HCT116 (cell line): Measurements from ENCODE around the gene LRCH1. TPM values are rescaled to one million over a fixed set of nuclear protein-coding genes. Genes with fewer than 3 reads are reported as not detected.

Source experiments
- ATAC-seq: fragments of 200-7000 bp; cut with Tn5 transposase; 2 replicates; pipeline ENCODE4 v1.9.1; 2020; ENCODE audit warnings: mild to moderate bottlenecking, moderate library complexity
- BruUV-seq: library from RNA; stranded (reverse); fragments of 400-500 nt; replicated peaks from 2 replicates; lab custom pipeline; 2021; lab: Mats Ljungman, UMichigan
- CTCF ChIA-PET: fragments of 300-600 bp; sonication (Branson Sonifier 250); formaldehyde crosslinking; loops from one replicate; lab custom pipeline; 2021; ENCODE audit warnings: antibody characterized with exemption; lab: Charles Lee
- POLR2A ChIA-PET: fragments of 300-600, 350-600 bp; sonication (Branson Sonifier 250); formaldehyde crosslinking; loops from one replicate; lab custom pipeline; 2021; ENCODE audit warnings: antibody characterized with exemption; lab: Charles Lee
- RAD21 ChIA-PET, 2 experiments: fragments of 300-600 bp; sonication (Branson Sonifier 250); formaldehyde crosslinking; loops; one replicate each; lab custom pipeline; 2023; ENCODE audit warnings: low total read pairs in 2 of 2; ENCODE audit not compliant: uncharacterized antibody in 2 of 2, unreplicated experiment in 2 of 2, low non-redundant PET in 1 of 2; lab: Charles Lee
- DNase-seq: peaks from one replicate; pipeline ENCODE4 v3.0.0-alpha.2; 2010; ENCODE audit warnings: low read depth, low spot score
- H2AFZ ChIP-seq: fragments of 200-600 bp; shearing (Covaris generic), sonication (generic); 2 replicates; pipeline ENCODE4 v1.6.1; 2017; ENCODE audit warnings: low read depth, mixed run types, mixed read lengths, antibody characterized with exemption, low read length; ENCODE audit not compliant: poor library complexity, severe bottlenecking
- H3K27ac ChIP-seq: 2 replicates; pipeline ENCODE4 v1.5.1; 2012; ENCODE audit warnings: low read depth, low read length
- H3K27me3 ChIP-seq: fragments of 200-600 bp; sonication (generic); 2 replicates; pipeline ENCODE4 v1.6.1; 2016; ENCODE audit warnings: mixed run types, low read length, mixed read lengths; ENCODE audit not compliant: insufficient read depth
- H3K36me3 ChIP-seq, 2 experiments: fragments of 200-500 bp in 1 of 2; fragments of 200-600 bp in 1 of 2; sonication (Bioruptor generic) in 1 of 2; sonication (generic) in 1 of 2; 2 replicates each; pipeline versions ENCODE4 v1.5.1 to v1.6.1; 2014 to 2016; ENCODE audit warnings: low read length in 2 of 2, inconsistent platforms in 1 of 2, mixed read lengths in 1 of 2, mixed run types in 1 of 2; ENCODE audit not compliant: insufficient read depth in 2 of 2, control insufficient read depth in 1 of 2
- H3K4me1 ChIP-seq, 2 experiments: fragments of 200-600 bp in 1 of 2; sonication (generic) in 1 of 2; 2 replicates each; pipeline versions ENCODE4 v1.5.1 to v1.6.1; 2012 to 2017; ENCODE audit warnings: low read length in 2 of 2, inconsistent platforms in 1 of 2, mild to moderate bottlenecking in 1 of 2, mixed read lengths in 1 of 2, mixed run types in 1 of 2, moderate library complexity in 1 of 2; ENCODE audit not compliant: insufficient read depth in 2 of 2, control insufficient read depth in 1 of 2
- H3K4me2 ChIP-seq: fragments of 200-600 bp; sonication (generic); 2 replicates; pipeline ENCODE4 v1.6.1; 2017; ENCODE audit warnings: mixed run types, low read length, mixed read lengths
- H3K4me3 ChIP-seq, 2 experiments: fragments of 200-600 bp in 1 of 2; sonication (generic) in 1 of 2; replicated peaks in 1 of 2; 2 replicates each; pipeline ENCODE4 v1.5.1; 2011 to 2016; ENCODE audit warnings: low read length in 2 of 2, control low read depth in 1 of 2, low read depth in 1 of 2, mild to moderate bottlenecking in 1 of 2, mixed read lengths in 1 of 2, mixed run types in 1 of 2
- H3K79me2 ChIP-seq: fragments of 200-600 bp; sonication (generic); 2 replicates; pipeline ENCODE4 v1.6.1; 2017; ENCODE audit warnings: mild to moderate bottlenecking, mixed run types, low read length, moderate library complexity, mixed read lengths; ENCODE audit not compliant: insufficient read depth
- H3K9ac ChIP-seq: fragments of 200-600 bp; sonication (generic); 2 replicates; pipeline ENCODE4 v1.6.1; 2016; ENCODE audit warnings: low read length, mixed read lengths
- H3K9me2 ChIP-seq: fragments of 200-600 bp; sonication (generic), shearing (Covaris generic); 2 replicates; pipeline ENCODE4 v1.6.1; 2017; ENCODE audit warnings: mixed run types, mild to moderate bottlenecking, moderate library complexity; ENCODE audit not compliant: insufficient read depth
- H3K9me3 ChIP-seq, 2 experiments: fragments of 200-500 bp in 1 of 2; fragments of 200-600 bp in 1 of 2; sonication (Bioruptor generic) in 1 of 2; sonication (generic) in 1 of 2; 2 replicates each; pipeline ENCODE4 v1.6.1; 2014 to 2017; ENCODE audit warnings: low read length in 2 of 2, mixed read lengths in 2 of 2, inconsistent platforms in 1 of 2, low read depth in 1 of 2, mild to moderate bottlenecking in 1 of 2, mixed run types in 1 of 2, moderate library complexity in 1 of 2; ENCODE audit not compliant: control insufficient read depth in 1 of 2, insufficient read depth in 1 of 2
- H4K20me1 ChIP-seq: fragments of 200-600 bp; sonication (generic), shearing (Covaris generic); 2 replicates; pipeline ENCODE4 v1.6.1; 2017; ENCODE audit warnings: mixed run types, mild to moderate bottlenecking, moderate library complexity; ENCODE audit not compliant: insufficient read depth
- ATF3 ChIP-seq: IDR thresholded peaks from 2 replicates; pipeline ENCODE4 v1.6.1; 2012
- CBX3 ChIP-seq: IDR thresholded peaks from 2 replicates; pipeline ENCODE4 v1.6.1; 2012; ENCODE audit warnings: low read depth
- EGR1 ChIP-seq: IDR thresholded peaks from 2 replicates; pipeline ENCODE4 v1.6.1; 2012; ENCODE audit warnings: low read depth
- ELF1 ChIP-seq: IDR thresholded peaks from 2 replicates; pipeline ENCODE4 v1.6.1; 2012; ENCODE audit warnings: low read depth, borderline replicate concordance
- JUND ChIP-seq: IDR thresholded peaks from 2 replicates; pipeline ENCODE4 v1.6.1; 2012
- POLR2AphosphoS5 ChIP-seq: IDR thresholded peaks from 2 replicates; pipeline ENCODE4 v1.6.1; 2011; ENCODE audit warnings: mild to moderate bottlenecking, low read depth, low read length, moderate library complexity
- RAD21 ChIP-seq: IDR thresholded peaks from 2 replicates; pipeline ENCODE4 v1.6.1; 2012; ENCODE audit warnings: low read depth, mild to moderate bottlenecking
- REST ChIP-seq: IDR thresholded peaks from 2 replicates; pipeline ENCODE4 v1.6.1; 2012; ENCODE audit warnings: low read depth
- SIN3A ChIP-seq: IDR thresholded peaks from 2 replicates; pipeline ENCODE4 v1.6.1; 2012; ENCODE audit warnings: low read depth
- SP1 ChIP-seq: IDR thresholded peaks from 2 replicates; pipeline ENCODE4 v1.6.1; 2012; ENCODE audit warnings: low read depth
- TCF7L2 ChIP-seq: IDR thresholded peaks from 2 replicates; pipeline ENCODE4 v1.7.0; 2011; ENCODE audit warnings: borderline replicate concordance, inconsistent platforms; ENCODE audit not compliant: insufficient read depth, insufficient read length; ENCODE audit errors: extremely low read depth
- YY1 ChIP-seq: IDR thresholded peaks from 2 replicates; pipeline ENCODE4 v1.6.1; 2011; ENCODE audit warnings: low read length, low read depth, moderate library complexity, mild to moderate bottlenecking; ENCODE audit not compliant: insufficient replicate concordance; ENCODE audit errors: extremely low read depth
- ZFX ChIP-seq: fragments of 450-650 bp; IDR thresholded peaks from 2 replicates; pipeline ENCODE4 v1.6.1; 2017
- intact Hi-C: fragments of 100-400 bp; cut with micrococcal nuclease; formaldehyde crosslinking; loops from 2 replicates; pipeline ENCODE4 v1.10.0; 2022
- total RNA-seq: library from RNA; stranded (reverse); gene quantifications from one replicate; pipeline ENCODE4 v1.2.1, GENCODE V29; 2021; ENCODE audit not compliant: unreplicated experiment
- TF ChIP-seq, protein P1 (sequence below): IDR thresholded peaks from 2 replicates; pipeline ENCODE4 v1.6.1; 2012

The LRCH1 gene
- total RNA-seq, 1 experiment from 2014 or later = 15.6 TPM

DNA sequence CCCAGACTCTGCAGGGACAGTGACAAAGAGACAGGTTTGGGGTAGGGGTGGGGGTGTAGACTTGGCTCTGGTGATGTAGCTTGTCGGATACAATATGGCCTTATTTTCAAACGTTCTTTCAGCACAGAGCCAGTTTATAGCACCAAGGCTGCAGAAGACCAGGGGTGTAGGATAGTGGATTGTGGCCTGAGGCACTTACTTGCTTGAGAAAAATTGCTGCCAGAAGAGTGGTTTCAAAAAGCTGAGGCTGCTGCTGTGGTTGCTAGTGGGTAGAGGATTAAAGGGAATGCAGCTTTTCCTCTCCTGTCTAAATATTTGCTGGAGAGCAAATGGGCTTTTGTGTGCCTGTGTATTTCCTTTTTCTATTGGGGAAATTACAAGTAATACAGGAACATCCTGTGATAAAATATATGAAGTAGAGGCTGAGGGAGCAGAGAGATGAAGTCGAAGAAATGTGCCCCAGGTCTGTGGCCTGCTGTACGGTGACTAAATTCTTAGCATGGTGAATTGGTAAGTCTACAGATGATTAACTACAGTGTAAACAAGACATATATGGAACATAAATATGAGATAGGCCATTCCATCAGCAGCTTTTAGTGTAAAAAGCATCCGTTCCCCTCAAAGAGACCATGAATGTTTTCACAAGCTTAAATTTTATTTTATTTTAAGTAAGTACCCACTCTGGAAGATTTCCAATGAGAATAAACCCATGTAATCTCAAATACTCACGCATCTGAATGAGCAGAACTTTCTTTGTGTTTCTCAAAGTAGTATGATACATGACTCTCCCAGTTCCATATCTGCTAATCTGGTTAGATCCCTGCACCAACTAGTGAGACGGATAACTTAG is 112.9 kb downstream of the LRCH1 start:
- Histone ChIP-seq H3K9me3 (no peaks in the 10 kb centered on the region), H3K4me2 (no peak overlapping the region), H3K9me2 (no peaks in the 10 kb centered on the region), H3K9ac (no peak overlapping the region), H2AFZ (no peak overlapping the region), H3K27me3 (no peaks in the 10 kb centered on the region), H3K79me2 (peaks cover 19% of the 10 kb centered on the region; the same call in 1 of the 2 replicates)
- POLR2A ChIA-PET = no interaction called here
- ATAC-seq = no peak
- intact Hi-C loops = no loop called here
- BruUV-seq = no TSS peak
- RAD21 ChIA-PET = no interaction called here
- TF ChIP-seq TCF7L2 (no peak), ATF3 (no peak), YY1 (no peak), JUND (no peak), ELF1 (no peak), ZFX (no peak), EGR1 (no peak), POLR2AphosphoS5 (no peak), CBX3 (no peak), REST (no peak), SIN3A (no peak), RAD21 (no peak), SP1 (no peak)
- TF ChIP-seq, protein P1, sequence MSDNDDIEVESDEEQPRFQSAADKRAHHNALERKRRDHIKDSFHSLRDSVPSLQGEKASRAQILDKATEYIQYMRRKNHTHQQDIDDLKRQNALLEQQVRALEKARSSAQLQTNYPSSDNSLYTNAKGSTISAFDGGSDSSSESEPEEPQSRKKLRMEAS = no peak
- TF ChIP-seq, all 23 proteins: peak for 0
- H3K4me3 ChIP-seq = no peak overlapping the region
- CTCF ChIA-PET = no interaction called here
- no peaks in the 10 kb centered on the region for H3K36me3 ChIP-seq
- H3K27ac ChIP-seq = no peak overlapping the region
- no peaks in the 10 kb centered on the region for H3K4me1 ChIP-seq
- H4K20me1 ChIP-seq = no peaks in the 10 kb centered on the region
- DNase-seq = no peak
